Frontal cortex (tissue), 4 donors: ENCODE results near the gene PEX14. TPM values are rescaled to one million over a fixed set of nuclear protein-coding genes. Genes with fewer than 3 reads are reported as not detected.
A peak's percentile ranks its signal among the peaks of the same experiment; 100 is the strongest.

Experiments
- DNase-seq, 2 donors: peaks; one replicate each; pipeline ENCODE4 v3.0.0; 2012; ENCODE audit warnings: low spot score in 2 of 2
- FAIRE-seq: peaks from 2 replicates; lab custom pipeline; 2012; peaks lifted over from hg19 to GRCh38; lab: Jason Lieb, UNC
- small RNA-seq: library from RNA; depleted of rRNA; stranded (forward); fragments of <200 nt; gene quantifications from one replicate; pipeline ENCODE3, GENCODE V24; 2014
- total RNA-seq: library from RNA; depleted of rRNA; stranded (reverse); fragments of >200 nt; gene quantifications from one replicate; pipeline ENCODE4 v1.2.3, GENCODE V29; 2014
- donor health status: control.
- donor health status: control.
- donor health status: control.

PEX14 gene
- total RNA-seq, 1 donor from 2014 or later: 6.1 TPM

DNA sequence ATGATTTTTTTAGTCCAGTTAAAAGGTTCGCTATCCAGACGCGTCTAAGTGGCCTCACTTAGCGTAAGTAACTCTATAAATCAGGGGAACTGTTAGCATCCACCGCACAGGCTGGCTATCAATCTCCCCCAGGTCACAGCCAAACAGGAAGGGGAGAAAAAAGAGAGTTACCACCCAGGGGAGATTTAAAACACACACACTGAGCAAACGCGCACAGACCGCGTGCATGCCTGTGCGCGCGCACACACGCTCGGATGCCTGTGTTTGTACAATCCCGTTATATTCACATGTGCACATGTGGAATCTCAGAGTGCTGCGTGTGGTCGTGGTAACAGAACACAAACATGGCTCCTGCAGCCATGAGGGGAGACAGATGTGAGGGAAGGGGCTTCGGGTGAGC is 196.3 kb downstream of the PEX14 start:
- FAIRE-seq (no peak), DNase-seq (peak in 1 of 2 donors; percentile 19)

DNA sequence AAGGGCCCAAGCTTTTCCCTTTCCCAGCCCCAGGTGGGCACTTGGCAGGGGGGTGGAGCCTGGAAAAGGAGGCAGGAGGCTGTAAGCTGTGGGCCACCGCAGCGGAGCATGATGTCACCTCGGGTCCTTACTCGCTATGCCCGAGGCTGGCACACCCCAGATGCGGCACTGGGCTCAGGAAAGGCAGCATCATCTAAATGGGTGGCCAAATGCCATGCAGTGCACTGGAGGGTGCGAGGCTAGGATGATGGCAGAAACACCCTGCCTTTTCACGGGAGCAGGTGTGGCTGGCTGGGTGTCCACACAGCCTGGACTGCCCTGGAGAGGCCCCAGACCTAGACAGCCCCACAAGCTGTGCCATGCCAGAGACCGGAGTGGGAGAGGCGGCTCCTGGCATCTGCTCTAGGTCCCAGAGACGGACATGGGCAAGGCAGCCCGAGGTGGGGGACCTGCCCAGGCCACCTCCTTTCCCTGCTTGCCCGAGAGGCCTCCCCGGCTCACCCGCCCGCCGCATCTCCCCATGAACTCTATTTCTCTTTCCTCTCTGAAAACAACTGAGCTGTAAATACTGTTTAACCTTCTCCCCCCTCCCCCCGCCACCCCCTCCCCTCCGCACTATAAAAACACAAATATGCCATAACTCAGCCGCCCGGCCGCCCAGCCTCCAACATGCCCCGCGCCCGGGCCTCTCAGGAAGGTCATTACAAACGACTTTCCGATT is 197.0 kb downstream of the PEX14 start:
- DNase-seq: peak in 1 of 2 donors; percentile 33
- no peak for FAIRE-seq

DNA sequence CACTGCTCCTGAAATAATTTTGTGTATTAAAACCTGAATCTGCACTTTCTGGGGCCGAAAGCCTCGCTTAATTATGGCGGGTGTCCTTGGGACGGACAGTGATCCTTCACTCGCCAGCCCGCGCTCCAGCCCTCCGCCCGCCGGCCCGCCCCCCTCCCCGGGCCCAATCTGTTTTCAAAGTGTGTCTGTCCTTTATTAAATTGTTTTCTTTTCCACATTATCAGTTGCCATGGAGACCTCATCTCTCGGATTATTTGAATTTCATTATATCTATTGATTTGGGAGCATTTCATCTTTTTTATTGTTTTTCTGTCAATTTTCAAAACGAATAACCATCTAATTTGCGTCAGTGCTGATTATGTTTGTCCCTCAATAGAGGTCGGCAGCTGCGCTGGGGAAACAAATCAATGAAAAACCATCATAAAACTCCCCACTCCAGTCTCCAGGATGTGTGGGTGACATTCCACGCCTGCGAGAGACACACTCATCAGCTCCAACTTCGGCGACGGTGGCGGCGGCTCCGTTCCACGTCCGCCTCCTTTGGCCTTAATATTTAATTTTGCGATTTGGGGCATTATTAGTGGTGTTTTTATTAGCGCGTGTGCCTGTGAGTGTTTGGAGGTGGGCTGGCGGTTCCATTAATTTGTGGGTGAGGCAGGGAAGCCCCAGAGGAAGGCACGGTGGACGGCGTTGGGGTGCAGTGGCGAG is 197.7 kb downstream of the PEX14 start:
- DNase-seq: peak in 1 of 2 donors; percentile 21
- no peak for FAIRE-seq

DNA sequence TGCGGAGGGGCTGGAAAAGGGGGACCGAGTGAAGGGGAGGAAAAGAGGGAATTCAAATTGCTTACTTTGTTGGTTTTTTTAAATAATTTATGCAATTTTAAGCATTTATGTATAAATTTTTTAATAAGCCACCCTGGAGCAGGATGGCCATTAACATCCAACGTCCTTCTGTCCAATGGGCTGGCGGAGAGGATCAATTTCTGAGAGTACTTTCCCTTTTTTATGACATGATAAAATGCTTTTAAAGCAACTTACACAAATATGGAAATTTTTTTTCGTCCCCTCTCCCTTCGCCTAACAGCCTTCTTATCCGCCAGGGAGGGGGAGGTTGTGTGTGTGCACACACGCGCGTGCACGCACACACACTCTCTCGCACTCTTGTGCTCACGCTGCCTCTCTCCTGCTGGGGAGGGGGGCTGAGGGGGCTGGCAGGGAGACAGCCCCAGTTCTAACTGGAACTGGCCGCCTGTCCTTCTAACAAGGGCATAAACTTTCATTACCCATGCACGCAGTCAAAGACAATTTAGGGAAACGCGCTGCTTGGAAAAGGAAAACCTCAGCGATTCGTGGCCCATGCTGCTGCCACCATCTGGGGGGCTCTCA is 198.5 kb downstream of the PEX14 start:
- peak in 1 of 2 donors; percentile 4 for DNase-seq
- FAIRE-seq: no peak

DNA sequence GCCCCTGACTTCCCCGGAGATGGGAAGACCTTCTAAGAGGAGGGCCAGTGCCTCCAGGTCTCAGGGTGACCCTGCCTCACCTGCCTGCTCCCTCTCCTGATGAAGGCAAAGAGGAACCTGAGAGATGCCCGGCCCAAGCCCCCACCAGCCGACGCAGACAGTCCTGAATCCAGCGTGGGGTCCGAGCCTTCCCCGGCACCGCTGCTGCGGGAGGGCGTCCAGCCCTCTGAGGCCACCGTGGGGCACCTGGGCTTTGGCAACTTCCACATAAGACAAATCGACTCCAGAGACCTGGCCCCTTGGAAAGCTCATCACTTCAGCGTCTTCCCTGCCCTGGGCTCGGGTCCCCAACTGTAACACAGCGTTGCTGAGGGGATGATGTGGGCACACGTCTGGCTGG is 199.5 kb downstream of the PEX14 start:
- FAIRE-seq (no peak), DNase-seq (no peak)

DNA sequence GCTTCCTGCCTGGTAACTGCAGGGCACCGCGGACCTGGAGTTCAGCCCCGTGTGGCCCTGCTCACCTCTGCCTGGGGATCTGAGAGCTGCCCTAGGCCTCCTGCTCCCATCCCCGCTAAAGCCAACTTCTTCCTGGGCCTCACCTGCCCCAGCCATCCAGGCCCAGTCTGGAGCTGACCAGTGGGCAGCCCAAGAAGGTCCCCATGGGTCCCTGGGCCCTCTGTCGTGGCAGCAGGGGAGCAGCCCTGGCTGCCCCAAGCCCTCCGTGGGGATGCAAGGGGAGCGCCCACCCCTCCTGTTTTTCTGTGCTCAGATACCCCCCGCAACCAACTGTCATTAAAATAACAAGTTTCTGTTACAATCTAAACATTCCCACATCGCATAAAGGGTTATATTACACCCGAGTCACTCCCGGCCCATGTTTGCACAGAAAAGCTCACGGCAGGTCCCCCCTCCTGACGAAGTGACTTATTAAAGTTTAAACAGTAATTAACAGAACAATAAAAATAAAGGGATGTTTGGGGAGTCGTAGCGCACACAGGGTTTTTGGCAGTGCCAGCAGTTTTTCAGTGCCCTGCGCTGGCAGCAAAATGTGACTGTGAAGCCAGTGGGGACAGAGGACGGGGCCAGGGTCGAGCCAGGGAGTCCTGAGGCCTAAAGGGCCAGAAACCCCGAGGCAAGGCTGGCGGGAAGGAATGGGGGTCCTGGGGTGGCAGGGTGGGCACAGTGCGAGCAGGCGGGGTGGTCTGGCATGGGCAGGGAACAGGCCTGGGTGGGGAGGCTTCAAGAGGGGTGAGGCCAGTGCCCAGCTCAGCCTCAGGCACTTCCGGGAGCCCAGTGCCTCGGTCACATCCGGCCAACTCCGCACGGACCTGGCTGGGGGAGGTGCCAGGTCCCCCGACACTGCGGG is 200.2 kb downstream of the PEX14 start:
- DNase-seq (peak in 1 of 2 donors; percentile 13), FAIRE-seq (no peak)

DNA sequence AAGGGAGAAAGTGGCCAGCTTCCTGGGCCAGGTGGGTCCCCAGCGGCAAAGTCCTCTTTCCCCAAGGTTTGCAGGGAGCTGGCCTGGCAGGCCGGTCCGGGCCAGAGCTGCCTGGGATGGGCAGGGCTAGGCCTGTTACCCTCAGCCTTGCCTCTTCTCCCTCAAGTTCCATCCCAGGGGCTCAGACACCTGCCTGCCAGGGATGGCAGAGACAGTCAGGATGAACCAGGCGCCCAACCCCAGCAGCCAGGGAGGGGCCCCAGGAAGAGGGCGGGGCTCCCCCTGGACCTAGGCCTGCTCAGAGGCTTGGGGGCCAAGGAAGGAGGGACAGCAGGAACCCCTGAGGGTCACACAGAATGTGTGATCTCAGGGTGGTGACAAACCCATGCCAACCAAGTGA is 201.1 kb downstream of the PEX14 start:
- FAIRE-seq (no peak), DNase-seq (peak in 1 of 2 donors; percentile 5)

DNA sequence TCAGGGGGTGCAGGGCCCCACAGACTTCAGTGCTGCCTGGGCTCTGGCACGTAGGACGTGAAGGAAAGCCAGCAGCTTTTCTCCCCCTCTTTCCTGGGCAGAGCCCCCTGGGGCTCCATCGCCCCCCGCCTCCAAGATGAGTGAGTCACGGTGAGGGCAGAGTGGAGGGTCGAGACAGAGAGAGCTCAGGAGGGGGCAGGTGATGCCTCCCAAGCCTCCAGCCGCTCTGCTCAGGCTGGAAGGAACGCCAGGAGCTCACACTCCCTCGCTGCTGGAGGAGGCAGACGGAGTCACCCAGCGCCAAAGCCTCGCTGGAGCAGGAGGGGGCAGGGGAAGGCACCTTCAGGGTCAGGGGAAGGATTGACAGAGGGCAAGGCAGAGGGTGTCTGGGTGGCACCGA is 202.2 kb downstream of the PEX14 start:
- DNase-seq: no peak
- FAIRE-seq: no peak

DNA sequence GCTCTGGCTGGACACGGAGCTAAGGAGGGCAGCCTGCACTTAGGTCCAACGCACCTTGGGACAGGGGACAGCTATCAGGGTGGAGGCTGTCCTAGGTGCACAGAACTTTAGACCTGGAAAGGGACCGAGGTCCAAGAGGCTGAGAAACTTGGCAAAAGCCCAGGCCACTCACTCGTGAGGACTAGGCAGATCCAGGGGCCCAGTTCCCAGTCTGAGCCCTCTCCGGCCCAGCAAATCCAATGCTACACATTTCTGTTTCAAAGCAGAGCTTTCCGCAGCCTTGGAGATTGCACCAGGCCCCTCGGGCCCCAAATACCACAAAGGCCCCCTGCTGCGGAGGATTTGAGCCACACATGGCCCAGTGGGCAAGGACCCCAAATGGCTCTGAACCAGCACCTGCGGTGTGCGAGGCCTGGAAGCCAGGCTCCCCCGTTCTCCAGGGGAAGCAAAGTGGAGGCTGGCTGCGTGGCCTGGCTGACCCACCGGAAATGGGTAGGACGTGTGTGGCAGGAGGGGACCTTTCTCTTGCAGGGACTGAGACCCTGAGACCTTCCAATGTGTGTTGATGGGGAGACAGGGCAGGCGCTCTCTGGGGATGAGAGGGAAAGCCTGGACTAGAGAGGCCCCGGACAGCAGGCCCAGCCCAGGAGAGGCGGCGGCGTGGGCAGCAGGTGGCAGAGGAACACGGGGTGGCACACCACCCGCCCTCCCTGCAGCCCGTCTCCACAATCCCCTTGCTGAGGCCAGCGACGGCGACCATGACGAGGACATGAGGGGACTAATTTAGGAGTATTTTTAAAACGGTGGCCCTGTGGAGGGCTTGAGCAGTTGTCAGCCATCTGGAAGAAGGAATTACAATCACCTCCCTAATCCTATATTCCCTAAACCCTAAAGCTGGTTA is 203.0 kb downstream of the PEX14 start:
- DNase-seq (peak in 1 of 2 donors; percentile 12), FAIRE-seq (no peak)

DNA sequence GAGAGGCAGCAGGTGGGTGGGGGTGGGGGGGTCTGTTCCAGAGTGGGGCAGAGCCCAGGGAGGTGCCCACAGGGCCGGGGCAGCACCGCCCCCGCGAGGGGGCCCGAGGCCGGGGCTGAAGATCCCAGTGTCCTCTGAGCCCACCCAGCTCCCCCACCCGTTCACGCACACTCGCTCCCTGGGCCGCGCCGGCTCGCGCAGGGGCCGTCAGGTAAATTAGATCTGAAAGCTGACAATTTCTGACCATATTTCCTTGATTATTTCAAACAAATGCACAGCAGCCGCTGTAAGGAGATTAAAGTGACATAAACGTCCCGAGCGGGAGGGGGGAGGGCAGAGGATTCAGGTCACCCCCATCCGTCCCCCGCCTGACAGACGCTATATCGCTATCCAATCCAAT is 203.7 kb downstream of the PEX14 start:
- FAIRE-seq (no peak), DNase-seq (no peak)

DNA sequence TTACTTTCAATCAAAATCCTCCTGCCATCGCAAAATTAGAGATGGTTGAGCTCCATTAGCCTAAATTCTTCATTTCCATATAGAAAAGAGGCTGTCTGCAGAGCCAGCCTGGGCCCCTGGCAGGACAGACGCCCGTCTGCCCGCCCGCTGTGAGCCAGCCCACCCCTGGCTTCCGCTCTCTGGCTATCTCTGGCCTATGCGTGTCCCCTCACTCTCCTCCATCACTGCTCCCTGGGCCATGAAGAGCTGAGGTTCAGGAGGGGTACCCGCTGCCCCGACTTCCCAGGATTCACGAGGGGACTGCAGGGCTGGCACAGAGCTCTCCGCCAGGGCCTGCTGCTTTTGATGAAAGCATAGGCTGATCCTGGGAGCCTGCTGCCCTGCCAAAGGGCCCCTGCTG is 204.1 kb downstream of the PEX14 start:
- FAIRE-seq: no peak
- no peak for DNase-seq

DNA sequence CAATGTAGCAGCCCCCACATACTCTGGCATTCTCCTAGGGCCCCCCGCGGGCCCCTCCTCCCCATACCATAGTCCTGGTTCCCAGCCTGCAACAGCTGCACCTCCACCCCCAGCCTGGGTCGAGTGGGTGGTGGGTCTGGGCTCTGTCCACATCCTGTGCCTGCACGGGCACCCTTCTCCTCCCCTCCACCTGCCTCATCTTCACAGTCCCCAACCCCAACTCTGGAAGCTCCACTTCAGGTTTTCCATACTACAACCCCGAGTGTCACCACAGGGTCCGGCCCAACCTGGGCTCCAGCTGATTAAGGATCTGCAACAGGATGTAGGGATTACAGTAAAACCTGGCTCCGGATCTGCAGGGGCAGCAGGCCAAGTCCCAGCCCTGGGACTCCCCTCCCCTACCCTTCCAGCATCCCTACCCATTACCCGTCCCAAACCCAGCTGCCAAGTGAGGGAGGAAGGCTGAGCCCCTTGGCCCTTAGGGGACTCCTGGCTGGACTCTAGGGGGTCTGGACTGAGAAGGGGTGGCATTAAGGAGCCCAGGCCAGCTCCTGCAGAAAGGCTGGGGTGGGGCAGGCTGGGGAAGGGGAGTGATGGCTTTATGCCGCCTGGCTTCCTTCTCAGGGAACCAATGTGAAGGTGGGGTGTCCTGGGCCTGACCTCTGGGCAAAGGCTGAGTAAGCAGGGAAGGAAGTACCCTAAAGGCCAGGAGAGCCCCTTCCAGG is 204.9 kb downstream of the PEX14 start:
- no peak for DNase-seq
- no peak for FAIRE-seq

Small RNAs within 50 kb of the gene (small RNA-seq; reads per million reads assigned to genes)
- not detected for gene RN7SL614P

Other genes starting within 250 kb of the PEX14 start
- 106 TPM for gene PGD, start 75.9 kb upstream of the PEX14 start, total RNA-seq
- gene CENPS, start 44.5 kb upstream of the PEX14 start, total RNA-seq: 11.0 TPM
- 4.9 TPM for gene CORT, start 24.9 kb upstream of the PEX14 start, total RNA-seq
- 29.8 TPM for gene DFFA, start 2.4 kb upstream of the PEX14 start, total RNA-seq